HL-60 (cell line): ENCODE data around the gene DAPL1.

Experiments used
- POLR2AphosphoS5 ChIP-seq: IDR thresholded peaks from 2 replicates; pipeline ENCODE4 v1.6.1; 2012; ENCODE audit warnings: low read depth
- SPI1 ChIP-seq: IDR thresholded peaks from 2 replicates; pipeline ENCODE4 v1.6.1; 2012; ENCODE audit warnings: low read depth, mild to moderate bottlenecking, borderline replicate concordance
- TF ChIP-seq, protein P1 (sequence below): IDR thresholded peaks from one replicate; pipeline ENCODE4 v1.5.1; 2011; ENCODE audit warnings: low read length, control low read depth, inconsistent platforms; ENCODE audit not compliant: insufficient read depth

DNA sequence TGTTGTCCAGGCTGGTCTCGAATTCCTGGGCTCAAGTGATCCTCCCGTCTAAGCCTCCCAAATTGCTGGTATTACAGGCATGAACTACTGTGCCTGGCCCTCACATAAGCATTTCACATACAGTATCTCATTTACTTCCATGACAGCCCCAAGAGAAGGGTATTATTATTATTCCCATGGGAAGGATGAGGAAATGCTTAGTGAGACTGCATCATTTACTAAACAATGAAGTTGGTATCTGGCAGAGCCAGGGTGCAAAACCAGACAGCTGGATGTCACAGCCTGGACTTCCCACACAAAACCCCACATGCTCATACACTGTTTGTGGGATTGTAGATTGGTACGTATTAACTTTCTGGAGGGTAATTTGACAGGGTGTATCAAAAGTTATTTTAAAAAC, 29.9 kb downstream of the DAPL1 start:
- TF ChIP-seq, protein P1, sequence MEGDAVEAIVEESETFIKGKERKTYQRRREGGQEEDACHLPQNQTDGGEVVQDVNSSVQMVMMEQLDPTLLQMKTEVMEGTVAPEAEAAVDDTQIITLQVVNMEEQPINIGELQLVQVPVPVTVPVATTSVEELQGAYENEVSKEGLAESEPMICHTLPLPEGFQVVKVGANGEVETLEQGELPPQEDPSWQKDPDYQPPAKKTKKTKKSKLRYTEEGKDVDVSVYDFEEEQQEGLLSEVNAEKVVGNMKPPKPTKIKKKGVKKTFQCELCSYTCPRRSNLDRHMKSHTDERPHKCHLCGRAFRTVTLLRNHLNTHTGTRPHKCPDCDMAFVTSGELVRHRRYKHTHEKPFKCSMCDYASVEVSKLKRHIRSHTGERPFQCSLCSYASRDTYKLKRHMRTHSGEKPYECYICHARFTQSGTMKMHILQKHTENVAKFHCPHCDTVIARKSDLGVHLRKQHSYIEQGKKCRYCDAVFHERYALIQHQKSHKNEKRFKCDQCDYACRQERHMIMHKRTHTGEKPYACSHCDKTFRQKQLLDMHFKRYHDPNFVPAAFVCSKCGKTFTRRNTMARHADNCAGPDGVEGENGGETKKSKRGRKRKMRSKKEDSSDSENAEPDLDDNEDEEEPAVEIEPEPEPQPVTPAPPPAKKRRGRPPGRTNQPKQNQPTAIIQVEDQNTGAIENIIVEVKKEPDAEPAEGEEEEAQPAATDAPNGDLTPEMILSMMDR: no peak
- TF ChIP-seq SPI1 (no peak), POLR2AphosphoS5 (no peak)
